SU-DHL-6 (cell line): Measurements from ENCODE around the gene ZNF385A.
A peak's percentile ranks its signal among the peaks of the same experiment; 100 is the strongest.

Experiments
- H2AFZ ChIP-seq: fragments of 200-600 bp; sonication (generic); 2 replicates; pipeline ENCODE4 v1.6.1; 2014; ENCODE audit warnings: low read depth, mild to moderate bottlenecking, moderate library complexity, mixed read lengths, antibody characterized with exemption, low read length; ENCODE audit not compliant: severe bottlenecking
- H3F3A ChIP-seq: fragments of 200-600 bp; shearing (Covaris generic); 2 replicates; pipeline ENCODE4 v1.6.0; 2016; ENCODE audit warnings: antibody characterized with exemption, mild to moderate bottlenecking; ENCODE audit not compliant: insufficient read depth
- H3K27ac ChIP-seq: fragments of 200-600 bp; sonication (generic); 2 replicates; pipeline ENCODE4 v1.5.1; 2016; ENCODE audit warnings: low read depth, mild to moderate bottlenecking, low read length, moderate library complexity, mixed read lengths
- H3K27me3 ChIP-seq: fragments of 200-600 bp; sonication (generic), shearing (Covaris generic); 2 replicates; pipeline ENCODE4 v1.6.0; 2014; ENCODE audit warnings: mild to moderate bottlenecking, low read length
- H3K36me3 ChIP-seq: fragments of 200-600 bp; sonication (generic); 2 replicates; pipeline ENCODE4 v1.6.1; 2014; ENCODE audit warnings: mild to moderate bottlenecking, low read length, mixed read lengths
- H3K4me2 ChIP-seq: fragments of 300-600, 200-600 bp; shearing (Covaris generic), sonication (generic); 2 replicates; pipeline ENCODE4 v1.6.0; 2014; ENCODE audit warnings: low read length, low read depth, mild to moderate bottlenecking; ENCODE audit not compliant: poor library complexity, severe bottlenecking
- H3K4me3 ChIP-seq: fragments of 200-600 bp; sonication (generic); 2 replicates; pipeline ENCODE4 v1.5.1; 2014; ENCODE audit warnings: antibody characterized with exemption, low read length, mild to moderate bottlenecking, mixed read lengths; ENCODE audit not compliant: insufficient read depth, poor library complexity, severe bottlenecking
- H3K79me2 ChIP-seq: fragments of 200-600 bp; sonication (generic); 2 replicates; pipeline ENCODE4 v1.6.1; 2014; ENCODE audit warnings: mild to moderate bottlenecking, low read length, moderate library complexity; ENCODE audit not compliant: insufficient read depth
- H3K9ac ChIP-seq: fragments of 200-600 bp; sonication (generic); 2 replicates; pipeline ENCODE4 v1.7.0; 2014; ENCODE audit warnings: mild to moderate bottlenecking, low read length
- H3K9me2 ChIP-seq: fragments of 200-600 bp; sonication (generic); replicated peaks from 2 replicates; pipeline ENCODE4 v1.6.1; 2014; ENCODE audit warnings: low read length; ENCODE audit not compliant: insufficient read depth
- H3K9me3 ChIP-seq: fragments of 200-600 bp; sonication (generic); 2 replicates; pipeline ENCODE4 v1.6.1; 2014; ENCODE audit warnings: low read length, mixed read lengths; ENCODE audit not compliant: insufficient read depth
- H4K20me1 ChIP-seq: fragments of 200-600 bp; sonication (generic); 2 replicates; pipeline ENCODE4 v1.6.1; 2014; ENCODE audit warnings: low read depth, mild to moderate bottlenecking, antibody characterized with exemption, low read length, moderate library complexity, mixed read lengths
- CTCF ChIP-seq: fragments of 200-600 bp; sonication (generic); IDR thresholded peaks from one replicate; pipeline ENCODE4 v1.5.1; 2017; ENCODE audit warnings: antibody characterized with exemption, mild to moderate bottlenecking, low read length, moderate library complexity; ENCODE audit not compliant: insufficient read depth, poor library complexity, severe bottlenecking
- EZH2phosphoT487 ChIP-seq: fragments of 200-600 bp; sonication (generic), shearing (Covaris generic); conservative IDR thresholded peaks from 2 replicates; pipeline ENCODE4 v1.6.1; 2018; ENCODE audit warnings: mild to moderate bottlenecking, antibody characterized with exemption, low read length, moderate library complexity, mixed read lengths

ZNF385A gene

GRCh38 chr12:54393743-54394142 lies 9.2 kb upstream of the ZNF385A start:
- Histone ChIP-seq H3K4me3 (no peak overlapping the region), H3K4me2 (no peak overlapping the region), H3K9me2 (no peaks in the 10 kb centered on the region), H3K9ac (no peak overlapping the region), H3K79me2 (no peaks in the 10 kb centered on the region), H3K27me3 (no peaks in the 10 kb centered on the region), H3K27ac (no peak overlapping the region), H2AFZ (no peak overlapping the region), H3F3A (no peaks in the 10 kb centered on the region), H4K20me1 (no peaks in the 10 kb centered on the region), H3K36me3 (no peaks in the 10 kb centered on the region), H3K9me3 (no peaks in the 10 kb centered on the region)
- no peak for TF ChIP-seq EZH2phosphoT487

- Histone ChIP-seq H4K20me1 (no peaks in the 10 kb centered on the region), H3K4me3 (no peak overlapping the region), H3K27me3 (no peaks in the 10 kb centered on the region), H3K79me2 (no peaks in the 10 kb centered on the region), H3F3A (no peaks in the 10 kb centered on the region), H3K27ac (no peak overlapping the region), H3K9me3 (no peaks in the 10 kb centered on the region), H3K4me2 (no peak overlapping the region), H3K9ac (no peak overlapping the region), H3K9me2 (no peaks in the 10 kb centered on the region), H3K36me3 (no peaks in the 10 kb centered on the region), H2AFZ (no peak overlapping the region)
- TF ChIP-seq CTCF (no peak), EZH2phosphoT487 (no peak)
Observed at GRCh38 chr12:54393207-54393609, 8.7 kb upstream of the ZNF385A start.

- Histone ChIP-seq H2AFZ (no peak overlapping the region), H3F3A (no peaks in the 10 kb centered on the region), H3K27ac (no peak overlapping the region), H3K9me3 (no peaks in the 10 kb centered on the region), H3K9ac (no peak overlapping the region), H3K79me2 (no peaks in the 10 kb centered on the region), H3K4me2 (no peak overlapping the region), H3K9me2 (no peaks in the 10 kb centered on the region), H4K20me1 (no peaks in the 10 kb centered on the region), H3K4me3 (no peak overlapping the region), H3K27me3 (no peaks in the 10 kb centered on the region), H3K36me3 (no peaks in the 10 kb centered on the region)
- TF ChIP-seq CTCF, result no peak
- TF ChIP-seq EZH2phosphoT487, result no peak
Observed at GRCh38 chr12:54392485-54393206, 8.1 kb upstream of the ZNF385A start.

GRCh38 chr12:54390668-54391551 lies 6.4 kb upstream of the ZNF385A start:
- Histone ChIP-seq H3K79me2 (no peaks in the 10 kb centered on the region), H3K9ac (peak overlapping the region; percentile 53)

More at GRCh38 chr12:54390668-54391551, 6.4 kb upstream of the ZNF385A start:
- Histone ChIP-seq H3K36me3 (no peaks in the 10 kb centered on the region), H2AFZ (peak overlapping the region; percentile 87), H3K27ac (no peak overlapping the region), H4K20me1 (no peaks in the 10 kb centered on the region), H3K9me3 (no peaks in the 10 kb centered on the region), H3F3A (no peaks in the 10 kb centered on the region), H3K4me3 (peak overlapping the region; percentile 67), H3K9me2 (no peaks in the 10 kb centered on the region), H3K27me3 (no peaks in the 10 kb centered on the region), H3K4me2 (peak overlapping the region; percentile 90)
- TF ChIP-seq EZH2phosphoT487 (no peak), CTCF (peak; percentile 31)
